Activated CD4-positive, alpha-beta T cell treated with anti-CD3 and anti-CD28 coated beads for 4 hours (primary cell): Measurements from ENCODE around the gene SULF2.

Experiments used
- DNase-seq, 2 donors: peaks; one replicate each; pipeline ENCODE4 v3.0.0-alpha.2; 2020

Gene SULF2

GRCh38 chr20:47735412-47736400, 49.6 kb downstream of the SULF2 start:
- DNase-seq: no peak

- no peak for DNase-seq
Observed at GRCh38 chr20:47734870-47735269, 50.4 kb downstream of the SULF2 start.

- no peak for DNase-seq
Observed at GRCh38 chr20:47733892-47734291, 51.4 kb downstream of the SULF2 start.

- no peak for DNase-seq
Observed at GRCh38 chr20:47730744-47731143, 54.5 kb downstream of the SULF2 start.

GRCh38 chr20:47729472-47729871, 55.8 kb downstream of the SULF2 start:
- DNase-seq: no peak

GRCh38 chr20:47727909-47728361, 57.3 kb downstream of the SULF2 start:
- no peak for DNase-seq

- DNase-seq: peak; percentile 39 to 46
Observed at GRCh38 chr20:47727170-47727880, 58.0 kb downstream of the SULF2 start.

- no peak for DNase-seq
Observed at GRCh38 chr20:47726632-47727031, 58.6 kb downstream of the SULF2 start.

GRCh38 chr20:47725248-47725973, 59.9 kb downstream of the SULF2 start:
- peak; percentile 74 for DNase-seq

GRCh38 chr20:47724910-47725247, 60.4 kb downstream of the SULF2 start:
- DNase-seq: no peak

- no peak for DNase-seq
Observed at GRCh38 chr20:47724396-47724795, 60.9 kb downstream of the SULF2 start.

- DNase-seq: no peak
Observed at GRCh38 chr20:47723322-47723721, 62.0 kb downstream of the SULF2 start.

- no peak for DNase-seq
Observed at GRCh38 chr20:47720636-47721427, 64.4 kb downstream of the SULF2 start.

GRCh38 chr20:47719625-47720024, 65.7 kb downstream of the SULF2 start:
- no peak for DNase-seq

- DNase-seq: no peak
Observed at GRCh38 chr20:47719211-47719610, 66.1 kb downstream of the SULF2 start.

- DNase-seq: no peak
Observed at GRCh38 chr20:47718398-47718797, 66.9 kb downstream of the SULF2 start.

- no peak for DNase-seq
Observed at GRCh38 chr20:47717421-47717820, 67.9 kb downstream of the SULF2 start.

GRCh38 chr20:47713878-47714450, 71.3 kb downstream of the SULF2 start:
- DNase-seq: no peak

- no peak for DNase-seq
Observed at GRCh38 chr20:47713163-47713562, 72.1 kb downstream of the SULF2 start.

GRCh38 chr20:47711046-47711752, 74.1 kb downstream of the SULF2 start:
- no peak for DNase-seq

GRCh38 chr20:47710665-47711045, 74.6 kb downstream of the SULF2 start:
- DNase-seq: no peak
